B cell (primary cell): ENCODE results near the gene SCN10A. TPM values are rescaled to one million over a fixed set of nuclear protein-coding genes. Genes with fewer than 3 reads are reported as not detected.

ENCODE experiments used
- ATAC-seq: fragments of 200-7000 bp; cut with Tn5 transposase; one replicate; pipeline ENCODE4 v1.10.0; 2021; ENCODE audit warnings: low read depth, mild to moderate bottlenecking, moderate number of reproducible peaks, moderate library complexity
- CTCF ChIA-PET: fragments of 350-600 bp; sonication (Branson Sonifier 250); formaldehyde crosslinking; loops from one replicate; lab custom pipeline; 2021; ENCODE audit warnings: antibody characterized with exemption, inconsistent platforms; lab: Charles Lee
- POLR2A ChIA-PET: fragments of 350-600 bp; sonication (Branson Sonifier 250); formaldehyde crosslinking; loops from one replicate; lab custom pipeline; 2021; ENCODE audit warnings: antibody characterized with exemption; lab: Charles Lee
- DNase-seq: peaks from one replicate; pipeline ENCODE4 v3.0.0; 2013
- H2AFZ ChIP-seq: 2 replicates; pipeline ENCODE4 v1.6.1; 2012; ENCODE audit warnings: mild to moderate bottlenecking, low read depth, low read length; ENCODE audit not compliant: insufficient read depth, poor library complexity, severe bottlenecking
- H3K27ac ChIP-seq, 2 donors: 1 replicate in 1 of 2; 2 replicates in 1 of 2; pipeline ENCODE4 v1.5.1; 2012 to 2013; ENCODE audit warnings: low read length in 2 of 2, mild to moderate bottlenecking in 2 of 2, moderate library complexity in 1 of 2
- H3K27me3 ChIP-seq, 4 experiments: fragments of 200-600 bp in 1 of 4; sonication (generic) in 1 of 4; replicated peaks in 1 of 4; 1 replicate in 2 of 4; 2 replicates in 2 of 4; pipeline versions ENCODE4 v1.6.1 to v1.7.0; 2013 to 2016; ENCODE audit warnings: low read length in 3 of 4, mild to moderate bottlenecking in 2 of 4, mixed read lengths in 1 of 4, moderate library complexity in 1 of 4; ENCODE audit not compliant: insufficient read depth in 4 of 4, control insufficient read depth in 3 of 4; ENCODE audit errors: control extremely low read depth in 1 of 4
- H3K36me3 ChIP-seq, 2 experiments: replicated peaks in 1 of 2; 1 replicate in 1 of 2; 2 replicates in 1 of 2; pipeline versions ENCODE4 v1.6.1 to v1.7.1; 2013; ENCODE audit warnings: low read length in 1 of 2; ENCODE audit not compliant: insufficient read depth in 2 of 2, control insufficient read depth in 1 of 2; ENCODE audit errors: control extremely low read depth in 1 of 2, extremely low read depth in 1 of 2
- H3K4me1 ChIP-seq, 2 donors: fragments of 200-600 bp in 1 of 2; sonication (generic) in 1 of 2; 1 replicate in 1 of 2; 2 replicates in 1 of 2; pipeline versions ENCODE4 v1.5.1 to v1.6.1; 2013 to 2017; ENCODE audit warnings: low read length in 2 of 2; ENCODE audit not compliant: control insufficient read depth in 2 of 2, insufficient read depth in 2 of 2
- H3K4me2 ChIP-seq: replicated peaks from 2 replicates; pipeline ENCODE3; 2012; ENCODE audit warnings: mild to moderate bottlenecking, low read depth, low read length; ENCODE audit not compliant: poor library complexity, severe bottlenecking
- H3K4me3 ChIP-seq, 5 experiments: fragments of 200-600 bp in 1 of 5; sonication (generic) in 1 of 5; 1 replicate in 3 of 5; 2 replicates in 2 of 5; pipeline versions ENCODE4 v1.5.1 to v1.7.0; 2011 to 2016; ENCODE audit warnings: low read length in 4 of 5, mild to moderate bottlenecking in 4 of 5, low read depth in 2 of 5, control low read depth in 1 of 5, moderate library complexity in 1 of 5; ENCODE audit not compliant: insufficient read depth in 1 of 5; ENCODE audit errors: control extremely low read depth in 1 of 5, extremely low read depth in 1 of 5
- H3K79me2 ChIP-seq: fragments of 200-600 bp; sonication (generic); one replicate; pipeline ENCODE4 v1.6.0; 2016; ENCODE audit warnings: low read length; ENCODE audit not compliant: control insufficient read depth, insufficient read depth
- H3K9ac ChIP-seq: fragments of 200-600 bp; sonication (generic); 2 replicates; pipeline ENCODE4 v1.6.1; 2017; ENCODE audit warnings: mild to moderate bottlenecking, low read length, moderate library complexity
- H3K9me3 ChIP-seq, 3 donors: one replicate each; pipeline versions ENCODE4 v1.6.1 to v1.7.1; 2013; ENCODE audit warnings: low read length in 2 of 3; ENCODE audit not compliant: control insufficient read depth in 2 of 3, insufficient read depth in 1 of 3; ENCODE audit errors: control extremely low read depth in 1 of 3
- H4K20me1 ChIP-seq: 2 replicates; pipeline ENCODE4 v1.6.0; 2012; ENCODE audit warnings: mild to moderate bottlenecking, low read length; ENCODE audit not compliant: insufficient read depth, control insufficient read depth, poor library complexity, severe bottlenecking
- H3K27ac Mint-ChIP-seq: one replicate; pipeline ENCODE4 v1.8.0; 2021; ENCODE audit warnings: mixed read lengths
- H3K27me3 Mint-ChIP-seq: one replicate; pipeline ENCODE4 v1.8.0; 2021; ENCODE audit warnings: mixed read lengths
- H3K4me1 Mint-ChIP-seq: one replicate; pipeline ENCODE4 v1.8.0; 2021; ENCODE audit warnings: mixed read lengths
- H3K4me3 Mint-ChIP-seq: one replicate; pipeline ENCODE4 v1.8.0; 2021; ENCODE audit warnings: mixed read lengths
- H3K9me3 Mint-ChIP-seq: one replicate; pipeline ENCODE4 v1.8.0; 2022; ENCODE audit warnings: mixed read lengths; ENCODE audit not compliant: insufficient read depth
- CTCF ChIP-seq: fragments of 200-600 bp; IDR thresholded peaks from one replicate; pipeline ENCODE4 v1.8.0; 2022; ENCODE audit warnings: antibody characterized with exemption, mild to moderate bottlenecking
- EZH2 ChIP-seq: IDR thresholded peaks from 2 replicates; pipeline ENCODE4 v1.6.1; 2012; ENCODE audit warnings: borderline replicate concordance, low read depth, mild to moderate bottlenecking, moderate library complexity, low read length; ENCODE audit not compliant: insufficient read depth, poor library complexity, severe bottlenecking
- WGBS: methylation state at CpG from one replicate; pipeline ENCODE4 v1.1.5; 2013; ENCODE audit warnings: missing lambda C conversion rate; ENCODE audit not compliant: insufficient coverage; 5-methylcytosine and 5-hydroxymethylcytosine counted together
- intact Hi-C: fragments of 100-400 bp; cut with micrococcal nuclease; formaldehyde crosslinking; loops from one replicate; pipeline ENCODE4 v1.10.0; 2022
- polyA plus RNA-seq: library from polyadenylated mRNA; depleted of rRNA; stranded (reverse); fragments of >200 nt; gene quantifications from 2 replicates; pipeline ENCODE4 v1.2.3, GENCODE V29; 2012
- total RNA-seq, 2 donors: library from RNA; stranded (reverse); fragments of 120-200 nt in 1 of 2; gene quantifications; 1 replicate in 1 of 2; 2 replicates in 1 of 2; pipeline versions ENCODE4 v1.2.3 to v1.2.4, GENCODE V29; 2013 to 2022

The SCN10A gene
- total and polyA plus RNA-seq, 2 donors (not counting 1 experiment from before 2014, with no cell fraction given): not detected

- no peaks in the 10 kb centered on the region for H3K79me2 ChIP-seq
- no peaks in the 10 kb centered on the region for H3K9me3 ChIP-seq
- H4K20me1 ChIP-seq: no peaks in the 10 kb centered on the region
- H3K9ac ChIP-seq: no peak overlapping the region
- no peaks in the 10 kb centered on the region for H3K36me3 ChIP-seq
- no peak overlapping the region for H3K4me2 ChIP-seq
- no peaks in the 10 kb centered on the region for H3K4me1 ChIP-seq
- no peak overlapping the region for H3K27ac ChIP-seq
- Mint-ChIP-seq H3K4me3 (no peak overlapping the region), H3K27ac (no peak overlapping the region), H3K9me3 (no peaks in the 10 kb centered on the region), H3K27me3 (peaks cover 9% of the 10 kb centered on the region), H3K4me1 (no peaks in the 10 kb centered on the region)
- H3K4me3 ChIP-seq: no peak overlapping the region
- DNase-seq (no peak), ATAC-seq (no peak)
- H3K27me3 ChIP-seq: no peaks in the 10 kb centered on the region
- intact Hi-C loops: no loop called here
- 65% methylated on average over 8 of the region's 13 CpGs for WGBS
- ChIA-PET POLR2A (no interaction called here), CTCF (no interaction called here)
- no peak overlapping the region for H2AFZ ChIP-seq
- TF ChIP-seq CTCF (no peak), EZH2 (no peak)
Observed at GRCh38 chr3:38738630-38739395, 77.2 kb downstream of the SCN10A start.

- Mint-ChIP-seq H3K4me3 (no peak overlapping the region), H3K27ac (no peak overlapping the region), H3K9me3 (no peaks in the 10 kb centered on the region), H3K4me1 (no peaks in the 10 kb centered on the region), H3K27me3 (peaks cover 7% of the 10 kb centered on the region)
- H3K4me1 ChIP-seq: no peaks in the 10 kb centered on the region
- TF ChIP-seq CTCF (no peak), EZH2 (no peak)
- H3K36me3 ChIP-seq: no peaks in the 10 kb centered on the region
- no peak for DNase-seq
- H3K79me2 ChIP-seq: no peaks in the 10 kb centered on the region
- POLR2A ChIA-PET: no interaction called here
- intact Hi-C loops: no loop called here
- H3K9me3 ChIP-seq: no peaks in the 10 kb centered on the region
- H2AFZ ChIP-seq: no peak overlapping the region
- no peak overlapping the region for H3K27ac ChIP-seq
- no peaks in the 10 kb centered on the region for H4K20me1 ChIP-seq
- no peak overlapping the region for H3K4me2 ChIP-seq
- no peak overlapping the region for H3K4me3 ChIP-seq
- H3K9ac ChIP-seq: no peak overlapping the region
- H3K27me3 ChIP-seq: peaks cover 0 to 3% (median 0%) of the 10 kb centered on the region in 4 experiments
- CTCF ChIA-PET: no interaction called here
- ATAC-seq: no peak
- WGBS: 76% methylated on average over 3 of the region's 3 CpGs
Observed at GRCh38 chr3:38731522-38731921, 84.5 kb downstream of the SCN10A start.
